Measurements from ENCODE around the gene RPLP2.

Gene RPLP2

GRCh38 chr11:853682-854448 is 44.1 kb downstream of the RPLP2 start:
- DNase-seq, result no peak

- no peak for DNase-seq
Observed at GRCh38 chr11:854601-855329, 45.0 kb downstream of the RPLP2 start.

- no peak for DNase-seq
Observed at GRCh38 chr11:855330-855674, 45.5 kb downstream of the RPLP2 start.

- DNase-seq, result no peak
Observed at GRCh38 chr11:855796-856195, 46.0 kb downstream of the RPLP2 start.

- DNase-seq, result no peak
Observed at GRCh38 chr11:856397-856796, 46.6 kb downstream of the RPLP2 start.

- DNase-seq, result no peak
Observed at GRCh38 chr11:858053-858761, 48.4 kb downstream of the RPLP2 start.

- DNase-seq, result no peak
Observed at GRCh38 chr11:858762-859339, 49.1 kb downstream of the RPLP2 start.

- DNase-seq, result no peak
Observed at GRCh38 chr11:859394-860131, 49.8 kb downstream of the RPLP2 start.

- DNase-seq, result no peak
Observed at GRCh38 chr11:860234-861104, 50.7 kb downstream of the RPLP2 start.

GRCh38 chr11:861105-861479 is 51.3 kb downstream of the RPLP2 start:
- no peak for DNase-seq

- no peak for DNase-seq
Observed at GRCh38 chr11:862081-862661, 52.4 kb downstream of the RPLP2 start.

Data from CD4-positive, alpha-beta T cell treated with Interleukin-21 for 1 hour (primary cell).